ENCODE results near the gene NECTIN4. TPM values are rescaled to one million over a fixed set of nuclear protein-coding genes. Genes with fewer than 3 reads are reported as not detected.

Gene NECTIN4
- total and polyA plus RNA-seq, 10 of the 15 experiments (the other 5 are each of a cell fraction or from before 2014, with no cell fraction given): 2.8 to 8.7 (median 3.7) TPM

- Histone ChIP-seq H2AFZ (ENCODE audit: control insufficient read depth, low read depth, low read length) (no peak overlapping the region), H3K4me2 (ENCODE audit: control insufficient read depth, insufficient read depth) (no peak overlapping the region), H3K79me2 (ENCODE audit: control insufficient read depth, insufficient read depth, low read length) (peaks cover 85% of the 10 kb centered on the region), H3K4me1 (ENCODE audit: control insufficient read depth, insufficient read depth, low read length) (peaks cover 3% of the 10 kb centered on the region), H4K20me1 (ENCODE audit: control insufficient read depth, insufficient read depth) (no peaks in the 10 kb centered on the region), H3K27me3 (replicated peaks in 1 of 2; ENCODE audit: control insufficient read depth in 2 of 2, insufficient read depth in 2 of 2, low read length in 1 of 2) (no peaks in the 10 kb centered on the region), H3K4me3 (no peak overlapping the region; the same call in 1 of the 2 replicates), H3K9ac (ENCODE audit: control insufficient read depth, insufficient read depth, low read length) (no peak overlapping the region), H3K36me3 (ENCODE audit: control insufficient read depth in 2 of 2, insufficient read depth in 2 of 2, low read length in 1 of 2) (peaks cover 0 to 2% of the 10 kb centered on the region in 2 experiments; a peak in 1 of 4 replicates), H3K27ac (ENCODE audit: control insufficient read depth, insufficient read depth) (no peak overlapping the region), H3K9me3 (replicated peaks; ENCODE audit: control insufficient read depth, insufficient read depth, low read length) (no peaks in the 10 kb centered on the region)
- in situ Hi-C loops (cut with MboI) (no loop called here), intact Hi-C loops (cut with micrococcal nuclease; ENCODE audit: unreplicated experiment) (no loop called here)
- BruUV-seq (replicated peaks): no TSS peak
- CTCF ChIA-PET: no interaction called here
- WGBS (ENCODE audit: insufficient coverage, insufficient replicate concordance, low lambda C conversion rate, missing lambda C conversion rate): 5% methylated on average over 1 of the region's 1 CpG
- POLR2A ChIA-PET: interaction anchor here (1.0 kb wide), 1 partner anchor 40 kb away, joined by 3 read pairs; the partner anchor contains the start of gene UFC1
- TF ChIP-seq KAT2A (conservative IDR thresholded peaks at IDR 0.05; ENCODE audit: control insufficient read depth, low read depth, low read length) (no peak), MTA3 (IDR thresholded peaks at IDR 0.05; ENCODE audit: borderline replicate concordance, low read length) (no peak), BMI1 (IDR thresholded peaks at IDR 0.05; ENCODE audit: borderline replicate concordance) (no peak), YY1 (IDR thresholded peaks at IDR 0.05; ENCODE audit: low read depth, low read length) (no peak), ZBTB40 (IDR thresholded peaks at IDR 0.05; ENCODE audit: borderline replicate concordance) (no peak), CHD4 (IDR thresholded peaks at IDR 0.05) (no peak), NFYA (IDR thresholded peaks at IDR 0.05; ENCODE audit: borderline replicate concordance, low read depth, low read length) (no peak), MTA2 (IDR thresholded peaks at IDR 0.05; ENCODE audit: low read depth) (no peak), HSF1 (IDR thresholded peaks at IDR 0.05; ENCODE audit: low read depth, low read length) (no peak), SIX5 (IDR thresholded peaks at IDR 0.05; ENCODE audit: low read depth, low read length, severe bottlenecking) (no peak), ASH2L (IDR thresholded peaks at IDR 0.05; ENCODE audit: borderline replicate concordance, low read depth) (no peak)
- TF ChIP-seq, protein P1, sequence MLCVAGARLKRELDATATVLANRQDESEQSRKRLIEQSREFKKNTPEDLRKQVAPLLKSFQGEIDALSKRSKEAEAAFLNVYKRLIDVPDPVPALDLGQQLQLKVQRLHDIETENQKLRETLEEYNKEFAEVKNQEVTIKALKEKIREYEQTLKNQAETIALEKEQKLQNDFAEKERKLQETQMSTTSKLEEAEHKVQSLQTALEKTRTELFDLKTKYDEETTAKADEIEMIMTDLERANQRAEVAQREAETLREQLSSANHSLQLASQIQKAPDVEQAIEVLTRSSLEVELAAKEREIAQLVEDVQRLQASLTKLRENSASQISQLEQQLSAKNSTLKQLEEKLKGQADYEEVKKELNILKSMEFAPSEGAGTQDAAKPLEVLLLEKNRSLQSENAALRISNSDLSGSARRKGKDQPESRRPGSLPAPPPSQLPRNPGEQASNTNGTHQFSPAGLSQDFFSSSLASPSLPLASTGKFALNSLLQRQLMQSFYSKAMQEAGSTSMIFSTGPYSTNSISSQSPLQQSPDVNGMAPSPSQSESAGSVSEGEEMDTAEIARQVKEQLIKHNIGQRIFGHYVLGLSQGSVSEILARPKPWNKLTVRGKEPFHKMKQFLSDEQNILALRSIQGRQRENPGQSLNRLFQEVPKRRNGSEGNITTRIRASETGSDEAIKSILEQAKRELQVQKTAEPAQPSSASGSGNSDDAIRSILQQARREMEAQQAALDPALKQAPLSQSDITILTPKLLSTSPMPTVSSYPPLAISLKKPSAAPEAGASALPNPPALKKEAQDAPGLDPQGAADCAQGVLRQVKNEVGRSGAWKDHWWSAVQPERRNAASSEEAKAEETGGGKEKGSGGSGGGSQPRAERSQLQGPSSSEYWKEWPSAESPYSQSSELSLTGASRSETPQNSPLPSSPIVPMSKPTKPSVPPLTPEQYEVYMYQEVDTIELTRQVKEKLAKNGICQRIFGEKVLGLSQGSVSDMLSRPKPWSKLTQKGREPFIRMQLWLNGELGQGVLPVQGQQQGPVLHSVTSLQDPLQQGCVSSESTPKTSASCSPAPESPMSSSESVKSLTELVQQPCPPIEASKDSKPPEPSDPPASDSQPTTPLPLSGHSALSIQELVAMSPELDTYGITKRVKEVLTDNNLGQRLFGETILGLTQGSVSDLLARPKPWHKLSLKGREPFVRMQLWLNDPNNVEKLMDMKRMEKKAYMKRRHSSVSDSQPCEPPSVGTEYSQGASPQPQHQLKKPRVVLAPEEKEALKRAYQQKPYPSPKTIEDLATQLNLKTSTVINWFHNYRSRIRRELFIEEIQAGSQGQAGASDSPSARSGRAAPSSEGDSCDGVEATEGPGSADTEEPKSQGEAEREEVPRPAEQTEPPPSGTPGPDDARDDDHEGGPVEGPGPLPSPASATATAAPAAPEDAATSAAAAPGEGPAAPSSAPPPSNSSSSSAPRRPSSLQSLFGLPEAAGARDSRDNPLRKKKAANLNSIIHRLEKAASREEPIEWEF (IDR thresholded peaks at IDR 0.05; ENCODE audit: insufficient replicate concordance, low read depth, low read length): no peak
- ATAC-seq: no peak
- RAD21 ChIA-PET (ENCODE audit: unreplicated experiment): no interaction called here
- SMC1A ChIA-PET (ENCODE audit: uncharacterized antibody, unreplicated experiment): interaction anchor here (1.0 to 1.7 kb wide), 3 partner anchors 19 to 33 kb away, joined by 3 to 4 read pairs (median 3); no protein-coding TSS in a partner anchor
- FAIRE-seq: no peak
- DNase-seq (ENCODE audit: low read depth, low spot score): no peak
Observed at GRCh38 chr1:161113915-161114314, 24.6 kb upstream of the NECTIN4 start.

Measured in GM12878 (cell line).